Glomerular endothelial cell (primary cell): ENCODE measurements around the gene ADRB2. TPM values are rescaled to one million over a fixed set of nuclear protein-coding genes. Genes with fewer than 3 reads are reported as not detected.

ENCODE experiments used
- DNase-seq: peaks from one replicate; pipeline ENCODE4 v3.0.0-alpha.2; 2011; ENCODE audit warnings: low read depth, low spot score; ENCODE audit errors: extremely low read depth
- total RNA-seq: library from RNA; depleted of rRNA; stranded (reverse); fragments of >200 nt; gene quantifications from 2 replicates; pipeline ENCODE4 v1.2.3, GENCODE V29; 2015

The ADRB2 gene
- total RNA-seq, 1 donor from 2014 or later, result 0.70 TPM

DNA sequence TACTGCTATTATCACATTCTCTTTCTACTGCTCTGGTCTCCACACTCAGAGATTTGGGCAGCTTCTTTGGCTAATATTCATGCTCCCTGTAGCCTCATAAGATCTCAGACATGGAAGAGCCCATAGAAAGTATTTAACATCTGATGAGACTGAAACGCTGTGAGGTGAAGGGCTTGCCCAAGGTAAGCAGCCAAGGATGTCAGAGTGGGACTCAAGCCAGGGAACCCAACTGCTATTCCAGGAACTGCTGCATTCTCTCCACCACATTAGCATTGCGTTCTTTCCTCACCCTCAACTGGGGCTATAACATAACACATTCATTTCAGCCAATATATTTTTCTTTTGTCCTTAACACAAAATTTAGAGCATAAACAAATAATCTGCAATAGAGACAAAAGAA is 3.8 kb downstream of the ADRB2 start:
- no peak for DNase-seq

DNA sequence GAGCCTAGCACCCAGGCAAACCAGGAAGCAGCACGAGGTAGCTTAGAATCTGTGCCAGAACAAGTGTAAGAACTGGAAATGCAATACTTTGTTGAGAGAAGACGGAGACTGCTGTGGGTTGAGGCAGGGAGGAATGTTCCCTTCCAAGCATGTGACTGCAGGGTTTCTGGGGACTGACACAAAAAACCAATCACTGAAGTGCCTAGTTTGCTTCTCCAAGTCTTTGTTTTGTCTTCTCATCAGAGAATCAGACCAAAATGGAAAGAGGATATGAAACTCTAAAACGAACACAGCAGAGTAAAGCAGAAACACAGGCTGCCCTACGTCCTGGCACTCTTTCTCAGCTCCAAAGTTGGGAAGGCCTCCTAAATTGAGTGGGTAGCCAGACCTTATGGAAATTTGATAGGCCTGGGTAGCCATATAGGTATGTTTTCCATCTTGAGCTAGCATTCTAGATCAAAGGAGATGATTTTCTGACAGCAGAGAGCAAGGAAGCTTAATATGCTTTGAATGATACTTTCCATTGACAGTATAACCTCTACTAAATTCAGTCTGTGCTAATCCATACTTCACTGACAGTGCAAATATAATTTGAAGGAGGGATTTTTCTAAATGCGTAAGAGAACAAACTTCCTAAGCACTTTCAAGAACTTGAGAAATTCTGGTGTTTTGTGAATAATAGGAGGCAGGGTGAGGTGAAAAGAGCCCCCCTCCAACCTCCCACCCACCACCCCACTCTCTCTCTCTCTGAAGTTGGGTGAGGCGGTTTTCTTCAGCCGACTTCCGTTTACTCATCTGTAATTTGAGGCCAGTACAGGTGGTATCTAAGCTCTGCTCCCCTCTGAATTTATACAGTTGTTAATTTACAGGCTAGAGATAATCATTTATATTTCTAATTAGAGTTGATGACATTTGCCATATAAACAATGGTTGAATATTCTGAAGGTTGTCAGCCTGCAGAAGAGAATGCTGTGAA is 5.5 kb downstream of the ADRB2 start:
- no peak for DNase-seq

DNA sequence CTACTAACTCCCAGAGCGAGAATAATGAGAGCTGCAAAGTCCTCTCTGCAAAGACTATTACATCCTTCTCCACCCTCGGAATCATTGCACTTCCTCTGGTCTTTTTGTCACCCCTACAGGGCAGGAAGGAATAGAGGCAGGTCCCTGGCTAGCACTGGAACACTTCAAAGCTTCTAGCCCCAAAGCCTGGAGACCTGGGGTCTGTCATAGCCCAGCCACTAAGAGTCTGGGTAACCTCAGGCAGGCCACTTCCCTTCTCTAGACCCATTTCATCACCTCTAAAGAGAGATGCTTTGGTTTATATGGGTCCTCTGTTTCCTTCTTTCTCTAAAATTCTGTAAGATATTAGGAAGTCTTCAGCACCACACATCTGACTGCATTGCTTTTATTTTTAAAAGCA is 6.7 kb downstream of the ADRB2 start:
- DNase-seq, result no peak

DNA sequence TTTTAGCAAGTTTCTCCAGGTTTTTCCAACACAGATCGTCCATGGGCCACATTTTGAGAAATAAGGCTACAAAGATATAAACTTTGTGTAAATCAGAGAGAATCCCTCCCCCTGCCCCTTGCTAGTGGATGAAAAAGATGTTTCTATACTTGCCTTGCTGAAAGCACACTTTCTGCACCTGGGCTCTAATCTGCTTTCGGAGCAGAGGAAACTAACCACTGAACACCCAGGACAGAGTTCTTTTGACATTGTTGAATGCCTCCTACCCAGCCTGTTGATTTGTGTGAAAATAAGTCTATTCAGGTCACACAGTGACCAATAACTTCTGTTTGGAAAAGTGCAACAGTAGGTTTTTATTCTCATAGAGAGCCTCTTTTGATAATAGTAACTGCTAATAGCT is 7.5 kb downstream of the ADRB2 start:
- no peak for DNase-seq

DNA sequence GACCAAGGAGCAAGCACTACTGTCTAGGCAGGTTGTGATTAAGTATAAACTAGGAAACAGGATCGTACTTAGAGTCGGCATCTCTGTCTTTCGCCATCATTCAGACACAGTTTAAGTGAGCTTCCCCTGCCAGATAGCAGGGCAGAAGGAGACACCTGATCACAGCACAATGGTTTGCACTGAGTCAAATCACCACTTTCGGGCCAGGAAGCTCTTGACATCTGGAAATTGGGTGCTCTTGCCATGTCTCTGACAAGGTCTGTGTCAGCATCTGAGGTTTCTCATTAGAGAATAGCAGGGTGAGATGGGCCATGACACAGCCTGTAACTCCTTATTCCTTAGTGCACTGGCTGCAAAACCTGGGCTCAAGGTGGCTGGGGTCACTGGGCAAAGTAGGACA is 8.3 kb downstream of the ADRB2 start:
- DNase-seq, result no peak

DNA sequence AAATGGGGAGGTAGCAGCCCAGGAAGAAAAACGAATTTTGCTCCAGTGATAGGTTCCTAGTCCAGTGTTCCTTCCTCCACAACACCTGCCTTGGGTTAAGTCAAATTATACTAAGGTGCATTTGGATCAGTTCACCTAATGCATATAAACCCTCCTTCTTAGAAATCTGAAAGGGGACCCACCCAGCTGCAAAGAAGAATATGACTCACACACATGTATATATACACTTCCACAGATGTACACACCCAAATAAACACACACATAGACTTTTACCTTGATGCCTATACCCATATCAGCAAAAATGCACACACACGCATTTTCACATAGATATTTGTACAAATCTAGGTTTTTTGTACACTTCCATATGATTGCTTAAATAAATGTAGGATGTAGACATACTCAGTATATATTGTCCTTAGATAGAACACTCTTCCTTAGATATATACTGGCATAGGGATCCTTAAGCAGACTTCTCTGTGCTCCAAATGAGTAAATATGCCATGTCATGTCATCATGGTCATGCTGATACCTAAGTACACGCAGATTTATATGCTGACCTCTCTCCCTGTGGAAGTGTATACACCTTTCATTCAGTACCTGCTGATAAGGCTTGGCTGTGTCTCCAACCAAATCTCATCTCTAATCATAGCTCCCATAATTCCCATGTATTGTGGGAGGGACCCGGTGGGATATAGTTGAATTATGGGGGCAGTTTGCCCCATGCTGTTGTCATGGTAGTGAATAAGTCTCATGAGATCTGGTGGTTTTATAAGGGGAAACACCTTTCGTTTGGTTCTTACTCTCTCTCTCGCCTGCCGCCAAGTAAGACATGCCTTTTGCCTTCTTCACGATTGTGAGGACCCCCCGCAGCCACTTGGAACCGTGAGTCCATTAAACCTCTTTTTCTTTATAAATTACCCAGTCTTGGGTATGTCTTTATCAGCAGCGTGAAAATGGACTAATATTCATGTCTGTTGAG is 10.2 kb downstream of the ADRB2 start:
- DNase-seq, result no peak

DNA sequence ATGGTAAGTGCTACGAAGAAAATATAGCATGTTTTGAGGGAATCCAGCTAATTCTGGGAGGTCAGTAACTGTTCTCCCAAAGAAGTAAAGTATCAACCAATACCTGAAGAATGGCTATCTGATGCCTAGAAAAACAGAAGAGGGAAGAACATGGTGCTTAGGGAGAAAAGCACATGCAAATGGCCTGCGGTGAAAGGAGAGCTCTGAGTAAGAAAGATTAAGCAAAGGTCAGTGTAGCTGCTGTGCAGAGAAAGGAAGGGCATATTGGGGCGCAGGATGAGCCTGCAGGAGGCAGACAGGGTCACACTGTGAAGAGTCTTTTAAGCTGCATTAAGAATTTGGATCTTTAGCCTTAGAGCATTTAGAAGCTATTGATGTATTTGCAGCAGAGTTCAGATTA is 11.0 kb downstream of the ADRB2 start:
- no peak for DNase-seq

DNA sequence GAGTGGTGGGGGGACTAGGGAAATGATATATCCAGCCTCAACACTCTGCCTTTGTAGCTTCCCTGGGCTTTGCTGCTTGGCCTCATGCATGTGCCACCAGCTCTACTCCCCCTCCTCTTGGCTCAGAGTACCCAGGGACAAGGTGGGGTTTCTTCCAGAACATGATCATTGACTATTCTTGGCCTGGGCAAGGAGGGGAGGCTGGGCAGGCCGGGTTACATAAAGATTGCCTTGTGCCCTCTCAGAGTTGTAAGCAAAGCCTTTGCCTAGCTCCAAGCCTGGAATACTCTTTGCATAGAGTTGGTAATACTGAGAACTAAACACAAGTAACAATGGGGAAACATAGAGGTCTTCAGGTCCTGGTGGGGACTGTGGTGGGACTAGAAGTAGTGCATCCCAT is 11.9 kb downstream of the ADRB2 start:
- no peak for DNase-seq

DNA sequence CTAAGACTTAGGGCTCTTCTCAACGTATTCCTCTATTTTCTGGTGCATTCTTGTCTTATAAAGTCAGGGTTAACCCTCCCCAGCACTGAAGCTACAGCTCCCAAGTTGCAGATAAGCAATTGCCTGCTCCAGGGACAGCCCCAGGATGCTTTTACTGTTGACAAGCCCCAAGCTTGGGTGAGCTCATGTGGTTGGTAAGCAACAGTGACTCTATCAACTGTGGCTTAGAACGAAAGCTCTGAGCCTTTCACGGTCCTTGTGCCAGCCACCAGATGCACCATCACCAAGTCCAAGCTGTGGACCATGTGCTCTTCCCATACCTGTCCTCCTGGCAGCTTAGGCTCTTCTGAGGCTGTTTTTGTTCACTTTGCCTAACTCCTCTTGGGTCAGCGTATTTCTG is 13.5 kb downstream of the ADRB2 start:
- no peak for DNase-seq

DNA sequence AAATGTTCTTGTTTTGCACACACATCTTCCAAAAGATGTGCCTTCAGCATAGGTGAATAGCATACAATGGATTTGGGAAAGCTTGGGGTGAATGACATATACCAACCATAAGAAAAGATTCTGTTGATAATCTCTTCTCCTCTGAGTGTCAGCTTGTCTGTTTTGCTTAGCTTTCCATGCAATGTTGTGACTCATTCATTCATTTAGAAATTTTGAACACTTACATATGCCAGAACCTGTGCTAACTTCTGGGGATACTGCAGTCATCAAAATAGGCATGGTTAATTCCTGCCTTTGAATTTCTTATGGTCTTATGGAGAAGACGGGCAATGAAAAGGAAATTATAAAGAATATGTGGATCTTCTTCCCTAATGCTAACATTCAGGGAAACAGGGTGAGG is 14.1 kb downstream of the ADRB2 start:
- DNase-seq, result no peak

DNA sequence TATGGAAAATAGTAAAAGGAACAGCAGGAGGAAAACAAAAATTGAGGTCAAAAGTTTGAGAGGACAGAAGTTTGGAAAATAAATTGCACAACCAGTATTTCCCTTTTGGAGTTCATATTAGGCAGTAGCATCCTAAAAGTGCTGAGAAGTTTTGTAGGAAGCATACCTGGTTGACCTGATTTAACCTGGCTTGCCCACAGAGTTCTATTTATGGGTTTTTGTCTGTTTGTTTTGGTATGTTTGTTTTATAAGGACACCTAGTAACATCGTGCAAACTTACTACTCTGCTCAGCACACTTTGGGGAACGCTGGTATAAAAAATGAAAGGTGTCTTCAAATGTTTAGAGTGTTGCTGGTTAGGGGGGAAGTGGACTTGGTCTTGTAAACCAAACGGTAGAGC is 15.1 kb downstream of the ADRB2 start:
- DNase-seq, result no peak

DNA sequence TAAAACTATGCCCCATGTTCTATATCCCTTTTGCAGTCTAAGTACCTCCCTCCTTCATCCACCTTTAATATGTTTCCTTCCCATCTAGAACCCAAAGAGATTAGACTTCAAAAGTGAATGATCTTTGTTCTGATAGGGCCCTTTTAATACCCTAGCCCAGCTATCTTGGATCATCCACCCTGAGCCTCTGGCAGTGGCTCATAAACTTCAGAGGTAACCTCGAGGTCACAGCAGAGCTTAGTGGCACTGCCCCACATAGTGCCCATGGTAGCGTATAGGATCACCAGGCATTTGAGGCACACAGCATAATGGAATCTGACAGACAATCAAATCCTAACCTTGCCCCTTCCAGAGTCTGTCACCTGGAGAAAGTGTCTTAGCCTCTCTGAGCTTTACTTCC is 15.8 kb downstream of the ADRB2 start:
- DNase-seq, result no peak

DNA sequence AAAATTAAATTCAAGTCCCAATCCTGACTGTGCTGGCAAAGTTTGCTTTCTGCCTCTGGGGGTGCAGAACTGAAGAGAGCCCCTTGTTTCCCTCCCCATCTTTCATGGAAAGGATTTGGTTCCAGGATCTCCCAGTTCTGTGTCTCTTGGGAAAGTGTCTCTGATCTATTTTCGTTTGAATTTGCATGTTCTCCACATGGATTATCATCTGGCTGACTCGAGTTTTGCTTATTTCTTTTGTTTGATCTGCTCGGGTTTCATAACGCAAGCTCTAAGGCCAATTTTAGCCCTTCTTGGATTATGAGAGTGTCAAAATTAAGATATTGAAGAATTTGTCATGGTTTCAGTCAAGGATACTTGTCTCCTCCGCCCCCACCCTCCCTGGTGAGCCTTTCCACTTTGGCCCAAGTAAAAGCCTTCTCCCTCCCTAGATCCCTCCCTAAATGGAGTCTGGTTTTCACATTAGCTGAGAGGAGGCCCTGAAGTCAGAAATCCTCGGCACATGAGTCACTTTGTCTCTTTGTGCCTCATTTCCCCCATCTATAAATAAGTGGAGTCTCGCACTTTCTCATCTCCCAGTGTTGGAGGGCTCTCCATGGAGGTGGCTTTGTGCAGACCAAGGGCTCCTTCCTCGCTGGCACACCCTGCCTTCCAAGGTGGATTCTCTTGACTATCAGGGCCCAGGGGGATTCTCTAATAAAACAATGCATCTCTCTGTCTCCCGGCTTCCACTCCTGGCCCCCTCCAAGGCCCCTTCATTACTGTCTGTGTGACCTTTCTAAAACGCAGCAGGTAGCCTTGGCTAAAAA is 17.3 kb downstream of the ADRB2 start:
- no peak for DNase-seq

DNA sequence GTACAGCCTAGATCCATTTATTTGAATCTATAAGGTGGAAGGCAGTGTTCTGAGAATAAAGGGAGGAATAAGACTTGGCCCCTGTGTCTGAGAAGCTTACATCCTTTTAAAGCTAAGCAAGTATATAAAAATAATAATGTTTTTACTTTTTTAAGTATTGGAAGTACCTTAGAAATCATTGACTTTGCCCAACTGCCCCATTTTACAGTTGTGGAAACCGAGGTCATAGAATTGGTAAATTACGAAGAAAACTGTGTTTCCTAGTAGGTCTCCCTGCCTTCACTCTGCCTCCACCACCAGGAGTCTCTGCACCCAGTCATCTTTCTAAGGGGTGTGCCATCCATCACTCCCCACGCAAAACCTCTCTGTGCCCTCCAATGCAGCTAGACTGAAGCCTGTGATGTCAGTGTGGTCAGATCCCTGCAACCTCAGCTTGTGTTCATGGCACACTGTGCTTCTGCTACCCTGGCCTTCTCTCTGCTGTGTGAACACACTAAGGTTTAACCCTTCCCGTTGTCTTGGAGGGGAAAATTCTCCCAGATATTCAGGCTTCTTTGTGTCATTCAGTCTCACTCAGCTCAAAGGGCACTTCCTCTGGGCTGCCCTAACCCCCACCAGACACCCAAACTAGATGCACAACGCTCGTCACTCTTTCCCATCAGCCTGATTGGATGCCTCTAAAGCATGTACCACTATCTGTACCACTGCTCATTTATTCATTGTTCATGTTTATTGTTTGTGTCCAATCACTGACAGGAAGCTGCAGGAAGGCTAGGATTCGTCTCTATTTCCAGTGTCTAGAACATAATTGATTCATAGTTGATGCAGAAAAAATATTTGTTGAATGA is 18.2 kb downstream of the ADRB2 start:
- DNase-seq, result no peak

DNA sequence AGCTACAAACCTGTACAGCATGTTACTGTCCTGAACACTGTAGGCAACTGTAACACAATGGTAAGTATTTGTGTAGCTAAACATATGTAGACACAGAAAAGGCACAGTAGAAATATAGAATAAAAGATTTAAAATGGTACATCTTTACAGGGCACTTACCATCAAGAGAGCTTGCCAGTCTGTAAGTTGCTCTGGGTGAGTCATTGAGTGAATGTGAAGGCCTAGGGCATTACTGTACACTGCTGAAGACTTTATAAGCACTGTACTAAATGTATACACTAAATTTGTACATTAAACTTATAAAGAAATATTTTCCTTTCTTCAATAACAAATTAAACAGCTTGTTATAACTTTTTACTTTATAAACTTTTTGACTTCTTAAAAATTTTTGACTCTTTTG is 20.5 kb downstream of the ADRB2 start:
- no peak for DNase-seq

DNA sequence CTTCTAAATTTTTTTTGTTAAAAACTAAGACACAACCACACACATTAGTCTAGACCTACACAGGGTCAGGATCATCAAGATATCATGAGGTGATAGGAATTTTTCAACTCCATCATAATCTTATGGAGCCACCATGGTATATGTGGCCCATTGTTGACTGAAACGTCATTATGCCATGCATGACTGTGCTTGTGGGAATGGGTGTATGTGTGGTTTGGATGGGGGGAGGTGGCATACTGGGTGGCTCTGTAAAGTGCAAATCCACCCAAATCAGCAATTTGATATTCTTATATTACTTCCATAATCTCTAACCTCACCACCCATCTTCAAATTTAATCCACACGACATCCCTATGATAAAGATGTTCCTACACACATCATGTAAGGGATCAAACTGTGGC is 21.0 kb downstream of the ADRB2 start:
- DNase-seq, result no peak

DNA sequence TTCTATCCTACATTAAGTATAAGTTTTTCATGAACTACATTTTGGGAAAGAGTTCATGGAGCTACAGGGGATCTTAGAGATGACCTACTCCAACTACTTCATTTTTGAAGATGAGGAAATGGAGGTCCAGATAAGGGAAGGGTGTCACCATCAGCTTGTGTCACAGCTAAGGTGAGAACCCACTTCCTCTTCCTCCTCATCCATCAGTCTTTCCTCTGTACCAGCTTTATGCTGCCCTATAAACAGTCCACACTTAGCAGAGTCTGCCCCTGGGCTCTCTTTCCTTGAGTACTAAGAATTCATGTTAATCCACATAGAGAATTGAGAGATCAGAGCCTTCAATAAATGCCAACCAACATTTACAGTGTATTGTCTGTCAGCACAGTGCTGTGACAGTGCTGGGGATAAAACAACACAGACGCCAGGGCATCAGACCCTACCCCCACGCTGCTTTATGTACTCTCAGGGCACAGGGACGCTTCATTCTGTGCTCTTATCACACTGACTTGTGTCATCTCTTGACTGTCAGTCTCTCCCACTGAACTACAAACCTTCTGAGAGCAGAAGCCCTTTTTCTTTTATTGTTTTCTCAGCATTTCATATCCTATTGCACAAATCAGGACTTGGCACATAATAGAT is 22.1 kb downstream of the ADRB2 start:
- DNase-seq, result no peak

DNA sequence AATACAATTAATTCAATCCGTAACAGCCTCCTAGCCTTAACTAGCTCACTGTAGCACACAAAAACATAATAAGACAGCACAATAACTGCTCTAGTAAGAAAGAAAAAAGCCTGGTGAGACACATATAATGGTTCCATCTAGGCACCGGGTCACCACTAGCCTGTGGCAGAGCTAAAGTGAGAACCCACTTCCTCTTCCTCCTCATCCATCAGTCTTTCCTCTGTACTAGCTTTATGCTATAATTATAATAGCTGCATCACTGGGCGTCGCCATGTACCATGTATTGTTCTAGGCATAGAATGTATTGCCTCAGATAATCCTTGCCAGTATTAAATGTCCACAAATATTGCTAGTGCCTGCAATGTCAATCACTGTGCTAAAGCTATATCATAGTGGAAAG is 23.1 kb downstream of the ADRB2 start:
- DNase-seq, result no peak

DNA sequence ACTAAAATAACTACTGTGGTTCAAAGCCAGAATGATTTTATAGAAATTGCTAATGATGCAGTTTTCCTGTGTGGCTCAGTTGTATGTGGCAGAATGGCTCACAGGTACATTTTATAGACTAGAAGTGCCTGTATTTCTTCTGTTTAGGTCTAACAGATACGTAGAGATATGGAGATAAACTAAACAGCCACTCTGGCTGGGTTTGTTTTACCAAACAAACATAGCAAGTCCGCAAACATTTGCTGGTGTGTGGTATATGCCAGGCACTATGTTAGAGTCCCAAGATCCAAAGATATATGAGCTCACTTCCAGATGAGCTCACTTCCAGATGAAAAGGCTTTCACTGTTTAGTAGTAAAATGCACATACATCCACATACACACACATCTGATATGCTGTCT is 24.4 kb downstream of the ADRB2 start:
- DNase-seq, result no peak
